ENCODE data around the gene BNIP5.
A peak's percentile ranks its signal among the peaks of the same experiment; 100 is the strongest.

Gene BNIP5

GRCh38 chr6:36320475-36320874 lies 16.2 kb downstream of the BNIP5 start:
- DNase-seq, result peak; percentile 83

- DNase-seq, result no peak
Measured at GRCh38 chr6:36319821-36320220, 16.9 kb downstream of the BNIP5 start.

- peak; percentile 97 for DNase-seq
Measured at GRCh38 chr6:36319436-36319762, 17.3 kb downstream of the BNIP5 start.

- DNase-seq, result no peak
Measured at GRCh38 chr6:36318690-36319435, 17.8 kb downstream of the BNIP5 start.

- DNase-seq, result no peak
Measured at GRCh38 chr6:36317623-36318022, 19.1 kb downstream of the BNIP5 start.

GRCh38 chr6:36315921-36316320 lies 20.8 kb downstream of the BNIP5 start:
- no peak for DNase-seq

- DNase-seq, result no peak
Measured at GRCh38 chr6:36314221-36315014, 22.3 kb downstream of the BNIP5 start.

- no peak for DNase-seq
Measured at GRCh38 chr6:36313649-36313936, 23.1 kb downstream of the BNIP5 start.

- DNase-seq, result no peak
Measured at GRCh38 chr6:36312854-36313648, 23.6 kb downstream of the BNIP5 start.

GRCh38 chr6:36309900-36310299 lies 26.8 kb downstream of the BNIP5 start:
- no peak for DNase-seq

GRCh38 chr6:36309203-36309602 lies 27.5 kb downstream of the BNIP5 start:
- DNase-seq, result no peak

- no peak for DNase-seq
Measured at GRCh38 chr6:36308514-36308913, 28.2 kb downstream of the BNIP5 start.

- DNase-seq, result no peak
Measured at GRCh38 chr6:36306375-36306774, 30.3 kb downstream of the BNIP5 start.

- DNase-seq, result no peak
Measured at GRCh38 chr6:36305885-36306284, 30.8 kb downstream of the BNIP5 start.

- peak; percentile 82 for DNase-seq
Measured at GRCh38 chr6:36302227-36302976, 34.3 kb downstream of the BNIP5 start.

- DNase-seq, result no peak
Measured at GRCh38 chr6:36301781-36302180, 34.9 kb downstream of the BNIP5 start.

- DNase-seq, result no peak
Measured at GRCh38 chr6:36301085-36301658, 35.5 kb downstream of the BNIP5 start.

- DNase-seq, result no peak
Measured at GRCh38 chr6:36298027-36298426, 38.7 kb downstream of the BNIP5 start.

- DNase-seq, result no peak
Measured at GRCh38 chr6:36297511-36297910, 39.2 kb downstream of the BNIP5 start.

GRCh38 chr6:36297051-36297450 lies 39.6 kb downstream of the BNIP5 start:
- no peak for DNase-seq

- no peak for DNase-seq
Measured at GRCh38 chr6:36296240-36296639, 40.4 kb downstream of the BNIP5 start.

- DNase-seq, result no peak
Measured at GRCh38 chr6:36292170-36292569, 44.5 kb downstream of the BNIP5 start.

Measured in NCI-H510A (cell line).